Caco-2 (cell line): ENCODE results near the gene SLC26A3. TPM values are rescaled to one million over a fixed set of nuclear protein-coding genes. Genes with fewer than 3 reads are reported as not detected.

Experiments used
- BruUV-seq: library from RNA; stranded (reverse); fragments of 400-500 nt; replicated peaks from 2 replicates; lab custom pipeline; 2021; lab: Mats Ljungman, UMichigan
- CTCF ChIA-PET: fragments of 300-600 bp; sonication (Branson Sonifier 250); formaldehyde crosslinking; loops from one replicate; lab custom pipeline; 2022; ENCODE audit warnings: antibody characterized with exemption; lab: Charles Lee
- POLR2A ChIA-PET: fragments of 300-600 bp; sonication (Branson Sonifier 250); formaldehyde crosslinking; loops from one replicate; lab custom pipeline; 2022; ENCODE audit warnings: antibody characterized with exemption; lab: Charles Lee
- DNase-seq, 2 experiments: peaks; one replicate each; pipeline versions ENCODE4 v3.0.0 to v3.0.0-alpha.2; 2020 to 2022
- H3K27me3 ChIP-seq: replicated peaks from 2 replicates; pipeline ENCODE4 v1.6.0; 2011; ENCODE audit warnings: low read length; ENCODE audit not compliant: control insufficient read depth, insufficient read depth
- H3K36me3 ChIP-seq: 2 replicates; pipeline ENCODE4 v1.5.1; 2011; ENCODE audit warnings: low read length; ENCODE audit not compliant: control insufficient read depth, insufficient read depth
- H3K4me1 ChIP-seq: fragments of 250-450 bp; sonication (Bioruptor Pico); 2 replicates; pipeline ENCODE4 v1.5.1; 2020; ENCODE audit warnings: mild to moderate bottlenecking
- H3K4me3 ChIP-seq: 2 replicates; pipeline ENCODE4 v1.5.1; 2011; ENCODE audit warnings: low read depth, mild to moderate bottlenecking, control low read depth, low read length
- H3K9me3 ChIP-seq: fragments of 250-450 bp; sonication (Bioruptor Pico); 2 replicates; pipeline ENCODE4 v1.5.1; 2020; ENCODE audit warnings: mild to moderate bottlenecking, moderate library complexity
- H3K27ac Mint-ChIP-seq: one replicate; pipeline ENCODE4 v1.8.0; 2022; ENCODE audit warnings: mixed read lengths; ENCODE audit not compliant: unreplicated experiment
- H3K27me3 Mint-ChIP-seq: one replicate; pipeline ENCODE4 v1.8.0; 2022; ENCODE audit warnings: mixed read lengths; ENCODE audit not compliant: insufficient read depth, unreplicated experiment
- H3K36me3 Mint-ChIP-seq: one replicate; pipeline ENCODE4 v1.8.0; 2022; ENCODE audit warnings: mild to moderate bottlenecking, mixed read lengths; ENCODE audit not compliant: insufficient read depth, unreplicated experiment
- H3K4me1 Mint-ChIP-seq: one replicate; pipeline ENCODE4 v1.8.0; 2022; ENCODE audit warnings: low read depth, mixed read lengths; ENCODE audit not compliant: unreplicated experiment
- H3K4me3 Mint-ChIP-seq: one replicate; pipeline ENCODE4 v1.8.0; 2022; ENCODE audit warnings: mild to moderate bottlenecking, moderate library complexity, mixed read lengths; ENCODE audit not compliant: unreplicated experiment
- H3K9me3 Mint-ChIP-seq: one replicate; pipeline ENCODE4 v1.8.0; 2022; ENCODE audit warnings: mixed read lengths; ENCODE audit not compliant: unreplicated experiment
- CTCF ChIP-seq, 2 experiments: fragments of 200-600 bp in 1 of 2; IDR thresholded peaks; 1 replicate in 1 of 2; 2 replicates in 1 of 2; pipeline versions ENCODE4 v1.5.1 to v1.8.0; 2011 to 2022; ENCODE audit warnings: antibody characterized with exemption in 1 of 2, control low read depth in 1 of 2, inconsistent platforms in 1 of 2, low read depth in 1 of 2, low read length in 1 of 2, mild to moderate bottlenecking in 1 of 2, moderate library complexity in 1 of 2; ENCODE audit not compliant: insufficient read depth in 1 of 2, severe bottlenecking in 1 of 2, unreplicated experiment in 1 of 2
- intact Hi-C: fragments of 100-400 bp; cut with micrococcal nuclease; formaldehyde crosslinking; loops from one replicate; pipeline ENCODE4 v1.10.0; 2022; ENCODE audit not compliant: unreplicated experiment
- total RNA-seq: library from RNA; stranded (reverse); gene quantifications from 2 replicates; pipeline ENCODE4 v1.2.3, GENCODE V29; 2022

SLC26A3 gene
- total RNA-seq, 1 experiment from 2014 or later = 2.0 TPM

GRCh38 chr7:107837145-107837512 lies 34.1 kb upstream of the SLC26A3 start:
- Mint-ChIP-seq H3K4me1 (peaks cover 18% of the 10 kb centered on the region), H3K36me3 (no peaks in the 10 kb centered on the region), H3K9me3 (peaks cover 11% of the 10 kb centered on the region), H3K27ac (no peak overlapping the region), H3K4me3 (no peak overlapping the region), H3K27me3 (no peaks in the 10 kb centered on the region)
- ChIA-PET POLR2A (no interaction called here), CTCF (interaction anchor here (1.2 kb wide), 1 partner anchor 38 kb away, joined by 3 read pairs; no protein-coding TSS in a partner anchor)
- Histone ChIP-seq H3K4me1 (peaks cover 24% of the 10 kb centered on the region), H3K36me3 (no peaks in the 10 kb centered on the region), H3K4me3 (no peak overlapping the region), H3K9me3 (peaks cover 2% of the 10 kb centered on the region; the same call in 1 of the 2 replicates), H3K27me3 (no peaks in the 10 kb centered on the region)
- no TSS peak for BruUV-seq
- no peak for DNase-seq
- intact Hi-C loops = loop anchor here (2.0 kb wide), 2 partner anchors 24 to 38 kb away; no protein-coding TSS in a partner anchor
- no peak for TF ChIP-seq CTCF (IDR thresholded peaks at IDR 0.05; ENCODE audit: insufficient read depth in 1 of 2, low read depth in 1 of 2, low read length in 1 of 2, severe bottlenecking in 1 of 2, unreplicated experiment in 1 of 2)

DNA sequence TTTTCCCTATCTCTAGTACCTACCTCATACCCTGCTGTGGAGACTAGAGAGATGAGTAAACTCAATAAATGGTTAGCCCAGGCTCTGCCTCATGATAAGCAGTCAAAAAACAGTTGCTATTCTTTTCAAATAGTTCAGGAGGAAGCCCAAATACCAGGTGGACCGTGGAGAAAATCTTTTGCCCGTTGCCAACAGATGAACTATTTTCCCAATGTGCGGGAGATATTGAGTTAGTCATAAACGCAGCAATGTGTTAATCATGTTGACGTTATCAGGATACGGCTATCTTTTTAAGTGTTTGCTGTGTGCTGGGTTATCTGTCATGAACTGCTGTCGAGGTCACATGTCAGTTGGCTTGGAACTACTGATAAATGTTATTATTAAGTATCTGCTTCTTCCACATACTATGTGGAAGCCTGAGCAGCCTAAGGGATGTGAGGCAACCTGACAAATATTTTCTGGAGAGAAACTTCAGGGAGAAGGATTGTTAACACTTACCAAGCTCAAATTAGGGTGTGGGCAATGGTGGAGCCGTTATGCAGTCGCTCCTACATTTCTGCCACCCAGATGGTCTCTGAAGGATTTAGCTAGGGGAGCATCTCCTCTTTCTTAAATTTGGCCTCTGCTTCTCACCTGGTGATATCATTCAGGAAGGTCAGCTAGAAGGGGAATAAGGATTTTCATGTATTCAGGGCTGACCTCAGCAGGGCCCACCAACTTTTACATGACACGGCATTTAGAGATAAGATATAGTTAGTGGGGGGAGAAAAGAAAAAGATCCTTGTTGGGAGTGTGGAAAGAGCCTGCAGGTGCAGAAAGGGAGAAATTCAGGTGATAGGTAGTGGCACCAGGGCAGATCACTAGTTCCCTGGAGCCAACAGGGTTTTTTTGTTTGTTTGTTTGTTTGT lies 33.5 kb upstream of the SLC26A3 start:
- Histone ChIP-seq H3K27me3 (no peaks in the 10 kb centered on the region), H3K9me3 (peaks cover 2% of the 10 kb centered on the region; the same call in 1 of the 2 replicates), H3K4me3 (no peak overlapping the region), H3K36me3 (no peaks in the 10 kb centered on the region), H3K4me1 (peaks cover 24% of the 10 kb centered on the region)
- Mint-ChIP-seq H3K27me3 (no peaks in the 10 kb centered on the region), H3K27ac (no peak overlapping the region), H3K36me3 (no peaks in the 10 kb centered on the region), H3K9me3 (peaks cover 14% of the 10 kb centered on the region), H3K4me1 (peaks cover 18% of the 10 kb centered on the region), H3K4me3 (no peak overlapping the region)
- no peak for TF ChIP-seq CTCF (IDR thresholded peaks at IDR 0.05; ENCODE audit: insufficient read depth in 1 of 2, low read depth in 1 of 2, low read length in 1 of 2, severe bottlenecking in 1 of 2, unreplicated experiment in 1 of 2)
- intact Hi-C loops = loop anchor here (2.0 kb wide), 2 partner anchors 24 to 38 kb away; no protein-coding TSS in a partner anchor
- BruUV-seq = no TSS peak
- ChIA-PET CTCF (no interaction called here), POLR2A (no interaction called here)
- DNase-seq = peak; percentile 47 to 67

GRCh38 chr7:107834401-107834800 lies 31.4 kb upstream of the SLC26A3 start:
- no peaks in the 10 kb centered on the region for H3K36me3 ChIP-seq
- CTCF ChIA-PET = no interaction called here
- no peak for DNase-seq
- no peak for TF ChIP-seq CTCF (IDR thresholded peaks at IDR 0.05; ENCODE audit: insufficient read depth in 1 of 2, low read depth in 1 of 2, low read length in 1 of 2, severe bottlenecking in 1 of 2, unreplicated experiment in 1 of 2)
- H3K4me3 ChIP-seq = no peak overlapping the region
- no peaks in the 10 kb centered on the region for H3K9me3 ChIP-seq
- H3K27me3 Mint-ChIP-seq = no peaks in the 10 kb centered on the region
- H3K4me1 Mint-ChIP-seq = peaks cover 26% of the 10 kb centered on the region
- H3K9me3 Mint-ChIP-seq = peaks cover 17% of the 10 kb centered on the region
- no peak overlapping the region for H3K4me3 Mint-ChIP-seq
- H3K27me3 ChIP-seq = no peaks in the 10 kb centered on the region
- H3K27ac Mint-ChIP-seq = no peak overlapping the region
- BruUV-seq = no TSS peak
- POLR2A ChIA-PET = no interaction called here
- H3K36me3 Mint-ChIP-seq = no peaks in the 10 kb centered on the region
- peaks cover 30% of the 10 kb centered on the region for H3K4me1 ChIP-seq
- intact Hi-C loops = no loop called here
